Body of pancreas (tissue), 4 donors: ENCODE data around the gene CZIB.

ENCODE experiments used
- POLR2A ChIP-seq, 3 donors: fragments of 450-650 bp; IDR thresholded peaks; one replicate each; pipeline ENCODE4 v1.6.1; 2016; ENCODE audit warnings: antibody characterized with exemption in 3 of 3, mild to moderate bottlenecking in 2 of 3
- TF ChIP-seq, protein P1 (sequence below), 7 experiments: fragments of 450-650 bp in 4 of 7; fragments of 200-600 bp in 3 of 7; sonication (generic) in 3 of 7; IDR thresholded peaks; one replicate each; pipeline ENCODE4 v1.5.1; 2016 to 2019; ENCODE audit warnings: antibody characterized with exemption in 7 of 7

DNA sequence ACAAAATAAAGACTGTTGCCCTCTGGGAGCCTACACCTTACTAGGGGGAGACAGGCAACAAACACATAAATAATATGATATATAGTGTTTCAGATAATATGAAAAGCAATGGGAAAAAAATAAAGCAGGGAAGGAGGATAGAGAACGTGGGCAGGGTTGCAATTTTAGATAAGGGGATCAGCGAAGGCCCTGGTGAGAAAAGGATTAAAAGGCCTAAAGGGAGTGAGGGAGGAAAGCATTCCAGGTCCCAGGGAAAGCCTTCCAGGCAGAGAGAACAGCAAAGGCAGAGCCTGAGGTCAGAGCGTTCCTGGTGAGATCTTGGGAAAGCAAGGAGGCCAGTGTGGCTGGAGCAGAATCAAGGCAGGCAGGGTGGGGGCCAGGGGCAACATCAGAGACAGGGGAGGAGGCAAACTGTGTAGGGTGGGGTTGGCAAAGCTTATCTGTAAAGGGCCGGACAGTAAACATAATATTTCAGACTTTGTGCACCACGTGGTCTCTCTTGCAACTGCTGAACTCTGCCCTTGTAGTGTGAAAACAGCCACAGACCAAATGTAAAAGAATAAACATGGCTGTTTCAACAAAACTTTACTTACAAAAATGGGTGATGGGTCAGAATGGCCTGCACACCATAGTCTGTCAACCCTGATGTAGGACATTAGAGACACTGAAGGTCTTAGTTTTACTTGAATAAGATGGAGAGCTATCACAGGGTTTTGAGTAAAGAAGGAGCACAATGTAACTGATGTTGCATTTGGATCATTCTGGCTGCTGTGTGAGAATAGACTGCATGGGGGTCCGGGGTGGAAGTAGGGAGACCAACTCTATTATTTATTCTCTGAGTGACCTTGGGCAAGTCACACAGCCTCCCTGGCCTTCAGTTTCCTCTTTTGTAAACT lies 37.1 kb downstream of the CZIB start:
- TF ChIP-seq, protein P1, sequence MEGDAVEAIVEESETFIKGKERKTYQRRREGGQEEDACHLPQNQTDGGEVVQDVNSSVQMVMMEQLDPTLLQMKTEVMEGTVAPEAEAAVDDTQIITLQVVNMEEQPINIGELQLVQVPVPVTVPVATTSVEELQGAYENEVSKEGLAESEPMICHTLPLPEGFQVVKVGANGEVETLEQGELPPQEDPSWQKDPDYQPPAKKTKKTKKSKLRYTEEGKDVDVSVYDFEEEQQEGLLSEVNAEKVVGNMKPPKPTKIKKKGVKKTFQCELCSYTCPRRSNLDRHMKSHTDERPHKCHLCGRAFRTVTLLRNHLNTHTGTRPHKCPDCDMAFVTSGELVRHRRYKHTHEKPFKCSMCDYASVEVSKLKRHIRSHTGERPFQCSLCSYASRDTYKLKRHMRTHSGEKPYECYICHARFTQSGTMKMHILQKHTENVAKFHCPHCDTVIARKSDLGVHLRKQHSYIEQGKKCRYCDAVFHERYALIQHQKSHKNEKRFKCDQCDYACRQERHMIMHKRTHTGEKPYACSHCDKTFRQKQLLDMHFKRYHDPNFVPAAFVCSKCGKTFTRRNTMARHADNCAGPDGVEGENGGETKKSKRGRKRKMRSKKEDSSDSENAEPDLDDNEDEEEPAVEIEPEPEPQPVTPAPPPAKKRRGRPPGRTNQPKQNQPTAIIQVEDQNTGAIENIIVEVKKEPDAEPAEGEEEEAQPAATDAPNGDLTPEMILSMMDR (IDR thresholded peaks at IDR 0.05) = no peak
- no peak for TF ChIP-seq POLR2A (IDR thresholded peaks at IDR 0.05)
